HG03097 (cell line): ENCODE results near the gene FXYD7.

Experiments
- ATAC-seq: cut with Tn5 transposase; IDR thresholded peaks from one replicate; pipeline ENCODE4 v1.9.1; 2021; ENCODE audit not compliant: unreplicated experiment, low FRiP score

FXYD7 gene

GRCh38 chr19:35109395-35110112 is 33.5 kb upstream of the FXYD7 start:
- no peak for ATAC-seq

- ATAC-seq: no peak
Measured at GRCh38 chr19:35110974-35111373, 32.1 kb upstream of the FXYD7 start.

GRCh38 chr19:35112995-35113688 is 29.9 kb upstream of the FXYD7 start:
- no peak for ATAC-seq

GRCh38 chr19:35114353-35115176 is 28.5 kb upstream of the FXYD7 start:
- ATAC-seq: no peak

GRCh38 chr19:35115177-35115951 is 27.7 kb upstream of the FXYD7 start, which contains the start of gene FXYD3:
Gene FXYD3 (plus strand): TSS chr19:35115823. CDS start chr19:35119377, 3,554 bp downstream.
- ATAC-seq: no peak

GRCh38 chr19:35116072-35116801 is 26.8 kb upstream of the FXYD7 start:
- no peak for ATAC-seq

- ATAC-seq: no peak
Measured at GRCh38 chr19:35117116-35117515, 25.9 kb upstream of the FXYD7 start.

GRCh38 chr19:35117799-35118198 is 25.3 kb upstream of the FXYD7 start:
- no peak for ATAC-seq

GRCh38 chr19:35118268-35119020 is 24.6 kb upstream of the FXYD7 start:
- no peak for ATAC-seq

GRCh38 chr19:35119091-35119490 is 24.0 kb upstream of the FXYD7 start:
- ATAC-seq: no peak

- ATAC-seq: no peak
Measured at GRCh38 chr19:35119578-35120155, 23.4 kb upstream of the FXYD7 start.

GRCh38 chr19:35120492-35120891 is 22.6 kb upstream of the FXYD7 start:
- no peak for ATAC-seq

GRCh38 chr19:35120898-35121297 is 22.2 kb upstream of the FXYD7 start:
- ATAC-seq: no peak

GRCh38 chr19:35122687-35123551 is 20.1 kb upstream of the FXYD7 start:
- no peak for ATAC-seq

GRCh38 chr19:35123573-35123972 is 19.5 kb upstream of the FXYD7 start:
- ATAC-seq: no peak

GRCh38 chr19:35124098-35125060 is 18.7 kb upstream of the FXYD7 start:
- peak; percentile 83 for ATAC-seq

- no peak for ATAC-seq
Measured at GRCh38 chr19:35125270-35125717, 17.8 kb upstream of the FXYD7 start.
